Measurements from ENCODE around the gene KIF2B. TPM values are rescaled to one million over a fixed set of nuclear protein-coding genes. Genes with fewer than 3 reads are reported as not detected.
"Not testable (repeated sequence)": the region's sequence is repeated elsewhere in the genome, so short reads cannot be mapped to it uniquely, and the experiment has no call there.

Gene KIF2B, protein sequence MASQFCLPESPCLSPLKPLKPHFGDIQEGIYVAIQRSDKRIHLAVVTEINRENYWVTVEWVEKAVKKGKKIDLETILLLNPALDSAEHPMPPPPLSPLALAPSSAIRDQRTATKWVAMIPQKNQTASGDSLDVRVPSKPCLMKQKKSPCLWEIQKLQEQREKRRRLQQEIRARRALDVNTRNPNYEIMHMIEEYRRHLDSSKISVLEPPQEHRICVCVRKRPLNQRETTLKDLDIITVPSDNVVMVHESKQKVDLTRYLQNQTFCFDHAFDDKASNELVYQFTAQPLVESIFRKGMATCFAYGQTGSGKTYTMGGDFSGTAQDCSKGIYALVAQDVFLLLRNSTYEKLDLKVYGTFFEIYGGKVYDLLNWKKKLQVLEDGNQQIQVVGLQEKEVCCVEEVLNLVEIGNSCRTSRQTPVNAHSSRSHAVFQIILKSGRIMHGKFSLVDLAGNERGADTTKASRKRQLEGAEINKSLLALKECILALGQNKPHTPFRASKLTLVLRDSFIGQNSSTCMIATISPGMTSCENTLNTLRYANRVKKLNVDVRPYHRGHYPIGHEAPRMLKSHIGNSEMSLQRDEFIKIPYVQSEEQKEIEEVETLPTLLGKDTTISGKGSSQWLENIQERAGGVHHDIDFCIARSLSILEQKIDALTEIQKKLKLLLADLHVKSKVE
- not detected in 2 replicates for total RNA-seq (2014; rRNA removed; shearing (Covaris generic))

- in situ Hi-C loops (cut with HindIII; ENCODE audit: low sequenced_read_pairs), result no loop called here
- DNase-seq (ENCODE audit: low spot score), result no peak
These were observed at the start of gene KIF2B for GRCh38 chr17:53822764-53823163. TSS of gene KIF2B (plus strand) at chr17:53822927. CDS start at chr17:53823034, 107 bp downstream.

DNA sequence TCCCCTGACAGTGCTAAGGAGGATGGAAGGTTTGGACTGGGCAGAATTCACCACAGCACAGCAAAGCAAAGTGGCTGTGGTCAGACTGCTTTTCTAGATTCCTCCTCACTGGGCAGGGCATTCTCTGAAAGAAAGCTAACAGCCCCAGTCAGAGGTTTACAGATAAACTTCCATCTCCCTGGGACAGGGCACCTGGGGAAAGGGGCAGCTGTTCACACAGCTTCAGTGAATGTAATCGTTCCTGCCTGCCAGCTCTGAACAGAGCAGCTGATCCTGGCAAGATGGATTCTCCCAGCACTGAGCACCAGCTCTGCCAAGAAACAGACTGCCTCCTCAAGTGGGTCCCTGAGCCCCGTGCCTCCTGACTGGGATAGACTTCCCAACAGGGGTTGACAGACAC is 42.4 kb upstream of the KIF2B start:
- in situ Hi-C loops (cut with HindIII; ENCODE audit: low sequenced_read_pairs), result no loop called here
- no peak for DNase-seq (ENCODE audit: low spot score)

DNA sequence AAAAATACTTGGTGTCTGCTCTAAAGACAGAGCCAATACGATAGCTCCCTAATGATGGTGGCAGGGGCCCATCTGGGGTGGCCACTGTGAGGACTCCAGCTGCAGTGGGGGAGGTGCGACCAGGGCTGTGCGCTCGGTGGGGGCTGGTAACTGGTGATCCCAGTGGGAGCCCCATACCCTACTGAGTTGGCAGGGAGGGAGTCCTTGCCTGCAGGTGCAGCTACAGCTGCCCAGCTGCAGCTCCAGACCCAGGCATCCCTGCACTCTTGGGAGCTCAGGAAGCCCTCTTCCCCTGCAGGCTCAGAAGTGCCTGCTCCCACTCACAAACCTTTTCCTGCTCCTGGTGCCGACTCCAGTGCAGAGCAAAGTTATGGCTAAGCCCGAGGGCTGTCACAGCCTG is 31.2 kb upstream of the KIF2B start:
- no peak for DNase-seq (ENCODE audit: low spot score)
- in situ Hi-C loops (cut with HindIII; ENCODE audit: low sequenced_read_pairs), result no loop called here

DNA sequence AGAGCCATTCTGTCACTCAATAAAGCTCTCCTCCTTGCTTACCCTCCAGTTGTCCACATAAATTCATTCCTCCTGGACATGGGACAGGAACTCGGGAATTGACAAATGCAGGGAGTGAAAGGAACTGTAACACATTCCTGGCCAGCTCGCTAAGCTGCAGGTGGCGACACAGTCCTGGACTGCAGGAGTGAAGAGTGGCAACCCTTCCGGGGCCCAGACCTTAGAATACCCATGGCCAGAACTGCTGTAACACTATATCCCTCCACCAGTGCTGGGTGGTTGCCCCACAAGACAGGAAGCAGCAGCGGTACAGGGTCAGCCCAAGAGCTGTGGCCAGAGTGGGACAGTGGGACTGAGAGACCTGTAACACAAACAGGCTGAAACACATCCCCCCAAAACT is 30.3 kb upstream of the KIF2B start:
- DNase-seq (ENCODE audit: low spot score), result no peak
- in situ Hi-C loops (cut with HindIII; ENCODE audit: low sequenced_read_pairs), result no loop called here

GRCh38 chr17:53792997-53793396 is 29.7 kb upstream of the KIF2B start:
- in situ Hi-C loops (cut with HindIII; ENCODE audit: low sequenced_read_pairs), result no loop called here

GRCh38 chr17:53794875-53795274 is 27.9 kb upstream of the KIF2B start:
- in situ Hi-C loops (cut with HindIII; ENCODE audit: low sequenced_read_pairs), result no loop called here
- no peak for DNase-seq (ENCODE audit: low spot score)

More at GRCh38 chr17:53792997-53793396, 29.7 kb upstream of the KIF2B start:
- no peak for DNase-seq (ENCODE audit: low spot score)

DNA sequence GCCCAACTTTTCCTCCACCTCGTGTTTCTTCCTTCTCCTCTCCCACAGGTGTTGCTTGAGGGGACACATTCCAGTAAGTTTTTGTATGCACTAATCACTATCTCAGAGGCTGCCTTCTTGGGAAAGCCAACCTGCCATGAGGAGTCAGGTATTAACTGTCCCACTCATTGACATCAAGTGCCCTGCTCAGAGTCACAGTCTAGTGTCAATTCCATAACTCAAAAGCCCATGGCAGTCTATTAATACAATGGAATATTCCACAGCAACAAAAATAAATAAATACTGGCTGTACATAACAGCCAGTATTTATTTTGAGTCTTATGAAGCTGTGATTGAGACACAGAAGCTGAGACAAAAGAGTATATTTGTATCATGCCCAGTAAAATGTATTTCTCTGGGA is 26.1 kb upstream of the KIF2B start:
- DNase-seq (ENCODE audit: low spot score), result no peak
- in situ Hi-C loops (cut with HindIII; ENCODE audit: low sequenced_read_pairs), result no loop called here

GRCh38 chr17:53797501-53797900 is 25.2 kb upstream of the KIF2B start:
- in situ Hi-C loops (cut with HindIII; ENCODE audit: low sequenced_read_pairs), result no loop called here
- DNase-seq (ENCODE audit: low spot score), result no peak

- in situ Hi-C loops (cut with HindIII; ENCODE audit: low sequenced_read_pairs), result no loop called here
These were observed 18.3 kb upstream of the KIF2B start for GRCh38 chr17:53804437-53804836.

GRCh38 chr17:53806473-53806872 is 16.3 kb upstream of the KIF2B start:
- no peak for DNase-seq (ENCODE audit: low spot score)
- in situ Hi-C loops (cut with HindIII; ENCODE audit: low sequenced_read_pairs), result no loop called here

More at GRCh38 chr17:53804437-53804836, 18.3 kb upstream of the KIF2B start:
- DNase-seq (ENCODE audit: low spot score), result no peak

GRCh38 chr17:53807286-53807685 is 15.4 kb upstream of the KIF2B start:
- no peak for DNase-seq (ENCODE audit: low spot score)
- in situ Hi-C loops (cut with HindIII; ENCODE audit: low sequenced_read_pairs), result no loop called here

DNA sequence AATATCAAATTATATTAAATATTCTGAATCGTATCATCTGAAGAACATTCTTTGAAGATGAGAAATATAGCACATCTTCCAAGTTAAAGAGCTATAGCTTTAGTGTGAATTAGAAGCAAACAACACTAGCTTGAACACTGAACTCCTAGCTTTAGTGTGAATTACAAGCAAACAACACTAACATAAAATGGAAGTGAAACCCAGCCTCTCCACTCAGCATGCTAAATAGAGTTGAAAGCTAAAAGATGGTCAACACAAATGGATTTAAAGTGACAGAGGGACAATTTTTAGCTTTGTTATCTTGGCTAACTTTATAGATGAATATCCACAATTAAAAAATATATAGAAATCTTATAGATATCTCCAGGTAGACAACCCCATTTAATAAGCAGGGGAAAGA is 4.5 kb upstream of the KIF2B start:
- in situ Hi-C loops (cut with HindIII; ENCODE audit: low sequenced_read_pairs), result no loop called here

GRCh38 chr17:53818929-53819328 is 3.8 kb upstream of the KIF2B start:
- DNase-seq (ENCODE audit: low spot score), result no peak
- in situ Hi-C loops (cut with HindIII; ENCODE audit: low sequenced_read_pairs), result no loop called here

More for the DNA sequence above, 4.5 kb upstream of the KIF2B start:
- DNase-seq (ENCODE audit: low spot score), result no peak

DNA sequence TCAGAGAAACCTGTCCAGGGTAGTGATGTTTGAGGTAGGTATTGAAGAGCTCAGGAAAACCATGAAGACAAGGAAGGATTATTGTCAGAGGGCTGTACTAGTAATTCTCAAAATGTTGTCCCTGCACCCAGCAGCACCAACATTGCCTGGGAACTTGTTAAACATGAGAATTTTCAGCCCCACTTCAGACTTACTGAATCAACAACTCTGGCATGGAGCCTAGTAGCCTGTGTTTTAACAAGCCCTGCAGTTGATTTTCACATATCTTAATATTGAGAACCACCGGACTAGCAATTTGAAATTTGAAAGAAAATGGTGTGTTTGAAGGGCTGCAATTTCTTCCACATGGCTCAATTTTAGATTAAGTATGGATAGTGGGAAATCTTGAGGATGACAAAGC is 2.8 kb upstream of the KIF2B start:
- DNase-seq (ENCODE audit: low spot score), result no peak
- in situ Hi-C loops (cut with HindIII; ENCODE audit: low sequenced_read_pairs), result no loop called here

- in situ Hi-C loops (cut with HindIII; ENCODE audit: low sequenced_read_pairs), result no loop called here
- no peak for DNase-seq (ENCODE audit: low spot score)
These were observed 769 bp downstream of the KIF2B start for GRCh38 chr17:53823341-53824050.

DNA sequence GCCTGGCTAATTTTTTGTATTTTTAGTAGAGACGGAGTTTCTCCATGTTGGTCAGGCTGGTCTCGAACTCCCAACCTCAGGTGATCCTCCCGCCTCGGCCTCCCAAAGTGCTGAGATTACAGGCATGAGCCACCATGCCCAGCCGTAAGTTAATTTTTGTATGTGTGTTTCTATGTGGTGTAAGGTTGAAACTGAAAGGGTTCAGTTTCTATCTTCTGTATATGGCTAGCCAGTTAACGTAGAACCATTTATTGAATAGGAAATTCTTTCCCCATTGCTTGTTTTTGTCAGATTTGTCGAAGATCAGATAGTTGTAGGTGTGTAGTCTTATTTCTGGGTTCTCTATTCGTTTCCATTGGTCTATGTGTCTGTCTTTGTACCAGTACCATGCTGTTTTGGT is 12.0 kb downstream of the KIF2B start:
- in situ Hi-C loops (cut with HindIII; ENCODE audit: low sequenced_read_pairs); DNase-seq (ENCODE audit: low spot score): not testable (repeated sequence)

- in situ Hi-C loops (cut with HindIII; ENCODE audit: low sequenced_read_pairs), result no loop called here
These were observed 14.4 kb downstream of the KIF2B start for GRCh38 chr17:53837131-53837530.

GRCh38 chr17:53844491-53845107 is 21.9 kb downstream of the KIF2B start:
- in situ Hi-C loops (cut with HindIII; ENCODE audit: low sequenced_read_pairs), result no loop called here
- DNase-seq (ENCODE audit: low spot score), result no peak

More at GRCh38 chr17:53837131-53837530, 14.4 kb downstream of the KIF2B start:
- no peak for DNase-seq (ENCODE audit: low spot score)

- DNase-seq (ENCODE audit: low spot score); in situ Hi-C loops (cut with HindIII; ENCODE audit: low sequenced_read_pairs): not testable (repeated sequence)
These were observed 48.4 kb downstream of the KIF2B start for GRCh38 chr17:53871128-53871527.
